ENCODE data around the gene PTPN7.

The PTPN7 gene

GRCh38 chr1:202160377-202160940 is at the start of gene PTPN7:
PTPN7 (minus strand) TSS chr1:202160602; CDS start chr1:202159402, 1,200 bp downstream.
- H3K9me3 ChIP-seq (ENCODE audit: severe bottlenecking), result no peaks in the 10 kb centered on the region
- DNase-seq (ENCODE audit: low spot score) (no peak), ATAC-seq (ENCODE audit: low read depth) (no peak)
- H3K27me3 ChIP-seq (ENCODE audit: insufficient read depth, poor library complexity, severe bottlenecking), result no peaks in the 10 kb centered on the region
- no peaks in the 10 kb centered on the region for H3K36me3 ChIP-seq (ENCODE audit: low read depth)
- TF ChIP-seq CTCF (IDR thresholded peaks at IDR 0.05; ENCODE audit: poor library complexity, severe bottlenecking), result no peak
- no peaks in the 10 kb centered on the region for H3K4me1 ChIP-seq (ENCODE audit: insufficient read depth, poor library complexity, severe bottlenecking)
- H3K27ac ChIP-seq (ENCODE audit: poor library complexity, severe bottlenecking), result no peak within 1 kb of the TSS
- H3K4me3 ChIP-seq (ENCODE audit: severe bottlenecking), result no peak within 1 kb of the TSS

- TF ChIP-seq CTCF (IDR thresholded peaks at IDR 0.05; ENCODE audit: poor library complexity, severe bottlenecking), result no peak
- Histone ChIP-seq H3K4me1 (ENCODE audit: insufficient read depth, poor library complexity, severe bottlenecking) (no peaks in the 10 kb centered on the region), H3K27me3 (ENCODE audit: insufficient read depth, poor library complexity, severe bottlenecking) (no peaks in the 10 kb centered on the region), H3K36me3 (ENCODE audit: low read depth) (no peaks in the 10 kb centered on the region), H3K4me3 (ENCODE audit: severe bottlenecking) (no peak overlapping the region), H3K9me3 (ENCODE audit: severe bottlenecking) (no peaks in the 10 kb centered on the region), H3K27ac (ENCODE audit: poor library complexity, severe bottlenecking) (no peak overlapping the region)
- ATAC-seq (ENCODE audit: low read depth), result no peak
- DNase-seq (ENCODE audit: low spot score), result no peak
Observed at GRCh38 chr1:202208351-202208857, 48.0 kb upstream of the PTPN7 start.

- no peak overlapping the region for H3K27ac ChIP-seq (ENCODE audit: poor library complexity, severe bottlenecking)
- no peaks in the 10 kb centered on the region for H3K4me1 ChIP-seq (ENCODE audit: insufficient read depth, poor library complexity, severe bottlenecking)
- no peak overlapping the region for H3K4me3 ChIP-seq (ENCODE audit: severe bottlenecking)
- no peaks in the 10 kb centered on the region for H3K9me3 ChIP-seq (ENCODE audit: severe bottlenecking)
- DNase-seq (ENCODE audit: low spot score), result no peak
- no peaks in the 10 kb centered on the region for H3K27me3 ChIP-seq (ENCODE audit: insufficient read depth, poor library complexity, severe bottlenecking)
- peak; percentile 44; the same call in 2 of the 3 replicates for ATAC-seq (ENCODE audit: low read depth)
- peak; percentile 17 for TF ChIP-seq CTCF (IDR thresholded peaks at IDR 0.05; ENCODE audit: poor library complexity, severe bottlenecking)
- no peaks in the 10 kb centered on the region for H3K36me3 ChIP-seq (ENCODE audit: low read depth)
Observed at GRCh38 chr1:202207292-202207691, 46.9 kb upstream of the PTPN7 start.

- Histone ChIP-seq H3K4me1 (ENCODE audit: insufficient read depth, poor library complexity, severe bottlenecking) (peaks cover 4% of the 10 kb centered on the region), H3K27ac (ENCODE audit: poor library complexity, severe bottlenecking) (no peak overlapping the region), H3K4me3 (ENCODE audit: severe bottlenecking) (no peak overlapping the region), H3K36me3 (ENCODE audit: low read depth) (no peaks in the 10 kb centered on the region), H3K9me3 (ENCODE audit: severe bottlenecking) (no peaks in the 10 kb centered on the region), H3K27me3 (ENCODE audit: insufficient read depth, poor library complexity, severe bottlenecking) (no peaks in the 10 kb centered on the region)
- ATAC-seq (ENCODE audit: low read depth) (no peak), DNase-seq (ENCODE audit: low spot score) (no peak)
- no peak for TF ChIP-seq CTCF (IDR thresholded peaks at IDR 0.05; ENCODE audit: poor library complexity, severe bottlenecking)
Observed at GRCh38 chr1:202205523-202206190, 45.3 kb upstream of the PTPN7 start.

GRCh38 chr1:202204065-202204464 is 43.7 kb upstream of the PTPN7 start:
- TF ChIP-seq CTCF (IDR thresholded peaks at IDR 0.05; ENCODE audit: poor library complexity, severe bottlenecking), result no peak
- no peaks in the 10 kb centered on the region for H3K27me3 ChIP-seq (ENCODE audit: insufficient read depth, poor library complexity, severe bottlenecking)
- peaks cover 18% of the 10 kb centered on the region for H3K4me1 ChIP-seq (ENCODE audit: insufficient read depth, poor library complexity, severe bottlenecking)
- DNase-seq (ENCODE audit: low spot score) (no peak), ATAC-seq (ENCODE audit: low read depth) (0 out of 3 replicates have a peak, but pooled peaks have one; percentile 29)
- no peak overlapping the region for H3K4me3 ChIP-seq (ENCODE audit: severe bottlenecking)
- H3K27ac ChIP-seq (ENCODE audit: poor library complexity, severe bottlenecking), result no peak overlapping the region
- no peaks in the 10 kb centered on the region for H3K36me3 ChIP-seq (ENCODE audit: low read depth)
- H3K9me3 ChIP-seq (ENCODE audit: severe bottlenecking), result no peaks in the 10 kb centered on the region
